KOPT-K1 (cell line): Measurements from ENCODE around the gene MTRR.

ENCODE experiments used
- H3K27ac ChIP-seq: fragments of 200-600 bp; sonication (generic); 2 replicates; pipeline ENCODE4 v1.5.1; 2016; ENCODE audit warnings: antibody characterized with exemption, mild to moderate bottlenecking, low read depth, low read length; ENCODE audit not compliant: poor library complexity, severe bottlenecking
- H3K36me3 ChIP-seq: fragments of 200-600 bp; sonication (generic); 2 replicates; pipeline ENCODE4 v1.5.1; 2017; ENCODE audit warnings: antibody characterized with exemption, mild to moderate bottlenecking, low read length, moderate library complexity; ENCODE audit not compliant: insufficient read depth
- H3K9me3 ChIP-seq: fragments of 200-600 bp; sonication (generic); 2 replicates; pipeline ENCODE4 v1.5.1; 2017; ENCODE audit warnings: antibody characterized with exemption, low read length, mild to moderate bottlenecking; ENCODE audit not compliant: insufficient read depth, poor library complexity, severe bottlenecking

Gene MTRR

GRCh38 chr5:7868773-7869473 lies at the start of gene MTRR, which contains the start of gene FASTKD3:
Gene MTRR (plus strand): TSS chr5:7869148. CDS start chr5:7870795, 1,647 bp downstream.
Gene FASTKD3 (minus strand): TSS chr5:7869031. CDS start chr5:7868083, 948 bp downstream.
- Histone ChIP-seq H3K36me3 (peaks cover 41% of the 10 kb centered on the region), H3K9me3 (no peaks in the 10 kb centered on the region), H3K27ac (peak within 1 kb of the TSS; percentile 73)

GRCh38 chr5:7822449-7822848 lies 46.5 kb upstream of the MTRR start:
- Histone ChIP-seq H3K36me3 (no peaks in the 10 kb centered on the region), H3K27ac (no peak overlapping the region), H3K9me3 (no peaks in the 10 kb centered on the region)

- Histone ChIP-seq H3K9me3 (no peaks in the 10 kb centered on the region), H3K27ac (no peak overlapping the region), H3K36me3 (no peaks in the 10 kb centered on the region)
Measured at GRCh38 chr5:7823594-7823993, 45.4 kb upstream of the MTRR start.

GRCh38 chr5:7824995-7825394 lies 44.0 kb upstream of the MTRR start:
- Histone ChIP-seq H3K9me3 (no peaks in the 10 kb centered on the region), H3K27ac (no peak overlapping the region), H3K36me3 (no peaks in the 10 kb centered on the region)

- no peaks in the 10 kb centered on the region for H3K36me3 ChIP-seq
- no peaks in the 10 kb centered on the region for H3K9me3 ChIP-seq
- H3K27ac ChIP-seq = no peak overlapping the region
Measured at GRCh38 chr5:7825630-7826029, 43.3 kb upstream of the MTRR start.

GRCh38 chr5:7827610-7828009 lies 41.3 kb upstream of the MTRR start:
- Histone ChIP-seq H3K36me3 (no peaks in the 10 kb centered on the region), H3K9me3 (no peaks in the 10 kb centered on the region), H3K27ac (no peak overlapping the region)

- H3K9me3 ChIP-seq = no peaks in the 10 kb centered on the region
- H3K36me3 ChIP-seq = no peaks in the 10 kb centered on the region
- H3K27ac ChIP-seq = no peak overlapping the region
Measured at GRCh38 chr5:7828269-7828668, 40.7 kb upstream of the MTRR start.

GRCh38 chr5:7834982-7835381 lies 34.0 kb upstream of the MTRR start:
- H3K9me3 ChIP-seq = no peaks in the 10 kb centered on the region
- no peaks in the 10 kb centered on the region for H3K36me3 ChIP-seq
- H3K27ac ChIP-seq = no peak overlapping the region

- Histone ChIP-seq H3K27ac (no peak overlapping the region), H3K36me3 (no peaks in the 10 kb centered on the region), H3K9me3 (no peaks in the 10 kb centered on the region)
Measured at GRCh38 chr5:7837403-7837802, 31.5 kb upstream of the MTRR start.

GRCh38 chr5:7842531-7842930 lies 26.4 kb upstream of the MTRR start:
- H3K36me3 ChIP-seq = no peaks in the 10 kb centered on the region
- no peak overlapping the region for H3K27ac ChIP-seq
- no peaks in the 10 kb centered on the region for H3K9me3 ChIP-seq

GRCh38 chr5:7844901-7845300 lies 24.0 kb upstream of the MTRR start:
- Histone ChIP-seq H3K9me3 (peaks cover under 1% of the 10 kb centered on the region), H3K27ac (no peak overlapping the region), H3K36me3 (no peaks in the 10 kb centered on the region)

GRCh38 chr5:7845557-7845956 lies 23.4 kb upstream of the MTRR start:
- Histone ChIP-seq H3K9me3 (peaks cover 5% of the 10 kb centered on the region), H3K36me3 (no peaks in the 10 kb centered on the region), H3K27ac (no peak overlapping the region)

- Histone ChIP-seq H3K36me3 (no peaks in the 10 kb centered on the region), H3K9me3 (peaks cover 10% of the 10 kb centered on the region), H3K27ac (no peak overlapping the region)
Measured at GRCh38 chr5:7846327-7846726, 22.6 kb upstream of the MTRR start.

- peaks cover 12% of the 10 kb centered on the region for H3K9me3 ChIP-seq
- no peaks in the 10 kb centered on the region for H3K36me3 ChIP-seq
- H3K27ac ChIP-seq = no peak overlapping the region
Measured at GRCh38 chr5:7848296-7848695, 20.7 kb upstream of the MTRR start.

GRCh38 chr5:7849681-7850394 lies 19.1 kb upstream of the MTRR start:
- no peak overlapping the region for H3K27ac ChIP-seq
- no peaks in the 10 kb centered on the region for H3K36me3 ChIP-seq
- H3K9me3 ChIP-seq = peaks cover 12% of the 10 kb centered on the region
